Activated CD8-positive, alpha-beta T cell treated with anti-CD3 and anti-CD28 coated beads for 36 hours (primary cell): ENCODE measurements around the gene RETSAT. TPM values are rescaled to one million over a fixed set of nuclear protein-coding genes. Genes with fewer than 3 reads are reported as not detected.
"Not testable (repeated sequence)": the region's sequence is repeated elsewhere in the genome, so short reads cannot be mapped to it uniquely, and the experiment has no call there.

Experiments
- ATAC-seq: fragments of 200-7000 bp; cut with Tn5 transposase; one replicate; pipeline ENCODE4 v1.10.0; 2021; ENCODE audit warnings: mild to moderate bottlenecking, moderate library complexity
- CTCF ChIA-PET: fragments of 350-600 bp; sonication (Branson Sonifier 250); formaldehyde crosslinking; loops from one replicate; lab custom pipeline; 2021; ENCODE audit warnings: antibody characterized with exemption; lab: Charles Lee
- POLR2A ChIA-PET: fragments of 350-600 bp; sonication (Branson Sonifier 250); formaldehyde crosslinking; loops from one replicate; lab custom pipeline; 2021; ENCODE audit warnings: antibody characterized with exemption; lab: Charles Lee
- DNase-seq: peaks from one replicate; pipeline ENCODE4 v3.0.0-alpha.2; 2020
- H3K27ac Mint-ChIP-seq: one replicate; pipeline ENCODE4 v1.8.0; 2021; ENCODE audit warnings: mild to moderate bottlenecking, mixed read lengths
- H3K27me3 Mint-ChIP-seq: one replicate; pipeline ENCODE4 v1.8.0; 2021; ENCODE audit warnings: mixed read lengths
- H3K36me3 Mint-ChIP-seq: one replicate; pipeline ENCODE4 v1.8.0; 2021; ENCODE audit warnings: low read depth, mixed read lengths
- H3K4me1 Mint-ChIP-seq: one replicate; pipeline ENCODE4 v1.8.0; 2021; ENCODE audit warnings: low read depth, mixed read lengths
- H3K4me3 Mint-ChIP-seq: one replicate; pipeline ENCODE4 v1.8.0; 2021; ENCODE audit warnings: mild to moderate bottlenecking, moderate library complexity, mixed read lengths
- H3K9me3 Mint-ChIP-seq: one replicate; pipeline ENCODE4 v1.8.0; 2021; ENCODE audit warnings: mixed read lengths
- CTCF ChIP-seq: fragments of 200-600 bp; IDR thresholded peaks from one replicate; pipeline ENCODE4 v1.8.0; 2022; ENCODE audit warnings: antibody characterized with exemption, mild to moderate bottlenecking
- intact Hi-C: fragments of 100-400 bp; cut with micrococcal nuclease; formaldehyde crosslinking; loops from one replicate; pipeline ENCODE4 v1.10.0; 2022
- total RNA-seq, 2 experiments: library from RNA; stranded (reverse); gene quantifications; one replicate each; pipeline ENCODE4 v1.2.3, GENCODE V29; 2021

RETSAT gene
- total RNA-seq, 2 experiments from 2014 or later: 21.3 to 22.9 TPM

GRCh38 chr2:85327160-85327821, 27.0 kb downstream of the RETSAT start:
- ChIA-PET POLR2A (interaction anchor here (0.6 to 7.8 kb wide), 25 partner anchors 9 to 332 kb away, joined by 3 to 59 read pairs (median 3); partner anchors contain the start of genes ELMOD3, MAT2A, RETSAT and SH2D6), CTCF (interaction anchor here (0.8 to 2.3 kb wide), 6 partner anchors 9 to 224 kb away, joined by 3 to 11 read pairs (median 5); no protein-coding TSS in a partner anchor)
- peak; percentile 79 for DNase-seq
- TF ChIP-seq CTCF: no peak
- Mint-ChIP-seq H3K4me3 (peak overlapping the region; percentile 92), H3K4me1 (peaks cover 38% of the 10 kb centered on the region), H3K9me3 (no peaks in the 10 kb centered on the region), H3K27ac (peak overlapping the region; percentile 100), H3K36me3 (peaks cover 56% of the 10 kb centered on the region), H3K27me3 (no peaks in the 10 kb centered on the region)
- peak; percentile 43 for ATAC-seq
- intact Hi-C loops: loop anchor here (10.0 kb wide), 1 partner anchor 218 kb away; no protein-coding TSS in a partner anchor

- Mint-ChIP-seq H3K27ac (peak overlapping the region; percentile 100), H3K9me3 (no peaks in the 10 kb centered on the region), H3K4me3 (peak overlapping the region; percentile 92), H3K36me3 (peaks cover 63% of the 10 kb centered on the region), H3K4me1 (peaks cover 46% of the 10 kb centered on the region), H3K27me3 (no peaks in the 10 kb centered on the region)
- CTCF ChIA-PET: interaction anchor here (0.8 to 2.3 kb wide), 7 partner anchors 8 to 225 kb away, joined by 3 to 11 read pairs (median 5); partner anchors contain the start of gene ELMOD3
- intact Hi-C loops: loop anchor here (10.0 kb wide), 1 partner anchor 218 kb away; no protein-coding TSS in a partner anchor
- ATAC-seq: peak; percentile 22
- peak; percentile 74 for DNase-seq
- no peak for TF ChIP-seq CTCF
- POLR2A ChIA-PET: interaction anchor here (0.6 to 7.8 kb wide), 19 partner anchors 8 to 768 kb away, joined by 3 to 59 read pairs (median 5); partner anchors contain the start of genes ELMOD3, MAT2A, RETSAT and SH2D6
Observed at GRCh38 chr2:85326406-85327159, 27.7 kb downstream of the RETSAT start.

GRCh38 chr2:85325466-85325811, 28.9 kb downstream of the RETSAT start:
- Mint-ChIP-seq H3K4me3 (peak overlapping the region; percentile 92), H3K36me3 (peaks cover 75% of the 10 kb centered on the region), H3K27ac (peak overlapping the region; percentile 100), H3K4me1 (peaks cover 52% of the 10 kb centered on the region), H3K9me3 (no peaks in the 10 kb centered on the region), H3K27me3 (no peaks in the 10 kb centered on the region)
- no peak for TF ChIP-seq CTCF
- CTCF ChIA-PET: interaction anchor here (0.8 to 1.1 kb wide), 3 partner anchors 24 to 41 kb away, joined by 3 read pairs; partner anchors contain the start of gene ELMOD3
- POLR2A ChIA-PET: interaction anchor here (1.5 to 7.8 kb wide), 7 partner anchors 12 to 274 kb away, joined by 5 to 59 read pairs (median 24); partner anchors contain the start of genes ELMOD3, MAT2A and RETSAT
- intact Hi-C loops: loop anchor here (10.0 kb wide), 1 partner anchor 219 kb away; no protein-coding TSS in a partner anchor
- ATAC-seq: no peak
- DNase-seq: no peak

GRCh38 chr2:85324639-85325465, 29.5 kb downstream of the RETSAT start:
- H3K27me3 Mint-ChIP-seq: no peaks in the 10 kb centered on the region
- DNase-seq (no peak), ATAC-seq (no peak)
- no peaks in the 10 kb centered on the region for H3K9me3 Mint-ChIP-seq
- CTCF ChIA-PET: interaction anchor here (1.0 to 3.7 kb wide), 2 partner anchors 24 to 40 kb away, joined by 3 to 13 read pairs; no protein-coding TSS in a partner anchor
- intact Hi-C loops: loop anchor here (10.0 kb wide), 1 partner anchor 220 kb away; no protein-coding TSS in a partner anchor
- H3K4me1 Mint-ChIP-seq: peaks cover 58% of the 10 kb centered on the region
- peaks cover 81% of the 10 kb centered on the region for H3K36me3 Mint-ChIP-seq
- H3K27ac Mint-ChIP-seq: peak overlapping the region; percentile 100
- H3K4me3 Mint-ChIP-seq: peak overlapping the region; percentile 92
- no peak for TF ChIP-seq CTCF
- POLR2A ChIA-PET: interaction anchor here (1.5 to 7.8 kb wide), 5 partner anchors 11 to 222 kb away, joined by 5 to 59 read pairs (median 24); partner anchors contain the start of genes ELMOD3, MAT2A and RETSAT

GRCh38 chr2:85323988-85324367, 30.4 kb downstream of the RETSAT start:
- H3K27me3 Mint-ChIP-seq, ATAC-seq, H3K9me3 Mint-ChIP-seq, DNase-seq: not testable (repeated sequence)
- CTCF ChIA-PET: interaction anchor here (0.9 to 3.7 kb wide), 2 partner anchors 23 to 26 kb away, joined by 3 to 13 read pairs; no protein-coding TSS in a partner anchor
- intact Hi-C loops: loop anchor here (10.0 kb wide), 1 partner anchor 221 kb away; no protein-coding TSS in a partner anchor
- Mint-ChIP-seq H3K4me3 (peak overlapping the region; percentile 92), H3K4me1 (peaks cover 58% of the 10 kb centered on the region), H3K27ac (peak overlapping the region; percentile 100), H3K36me3 (peaks cover 84% of the 10 kb centered on the region)
- POLR2A ChIA-PET: interaction anchor here (1.5 to 7.8 kb wide), 4 partner anchors 10 to 216 kb away, joined by 5 to 59 read pairs (median 35); partner anchors contain the start of genes ELMOD3, MAT2A and RETSAT
